ENCODE results near the gene CPA5.
"Not testable (repeated sequence)": the region's sequence is repeated elsewhere in the genome, so short reads cannot be mapped to it uniquely, and the experiment has no call there.

CPA5 gene

GRCh38 chr7:130358471-130358870, 13.9 kb downstream of the CPA5 start:
- no peak for DNase-seq (ENCODE audit: low spot score)

- no peak for DNase-seq (ENCODE audit: low spot score)
Measured at GRCh38 chr7:130359276-130359857, 14.8 kb downstream of the CPA5 start.

- no peak for DNase-seq (ENCODE audit: low spot score)
Measured at GRCh38 chr7:130360518-130360917, 15.9 kb downstream of the CPA5 start.

GRCh38 chr7:130361681-130362080, 17.1 kb downstream of the CPA5 start:
- DNase-seq (ENCODE audit: low spot score) = no peak

GRCh38 chr7:130362251-130362816, 17.7 kb downstream of the CPA5 start:
- DNase-seq (ENCODE audit: low spot score) = no peak

DNA sequence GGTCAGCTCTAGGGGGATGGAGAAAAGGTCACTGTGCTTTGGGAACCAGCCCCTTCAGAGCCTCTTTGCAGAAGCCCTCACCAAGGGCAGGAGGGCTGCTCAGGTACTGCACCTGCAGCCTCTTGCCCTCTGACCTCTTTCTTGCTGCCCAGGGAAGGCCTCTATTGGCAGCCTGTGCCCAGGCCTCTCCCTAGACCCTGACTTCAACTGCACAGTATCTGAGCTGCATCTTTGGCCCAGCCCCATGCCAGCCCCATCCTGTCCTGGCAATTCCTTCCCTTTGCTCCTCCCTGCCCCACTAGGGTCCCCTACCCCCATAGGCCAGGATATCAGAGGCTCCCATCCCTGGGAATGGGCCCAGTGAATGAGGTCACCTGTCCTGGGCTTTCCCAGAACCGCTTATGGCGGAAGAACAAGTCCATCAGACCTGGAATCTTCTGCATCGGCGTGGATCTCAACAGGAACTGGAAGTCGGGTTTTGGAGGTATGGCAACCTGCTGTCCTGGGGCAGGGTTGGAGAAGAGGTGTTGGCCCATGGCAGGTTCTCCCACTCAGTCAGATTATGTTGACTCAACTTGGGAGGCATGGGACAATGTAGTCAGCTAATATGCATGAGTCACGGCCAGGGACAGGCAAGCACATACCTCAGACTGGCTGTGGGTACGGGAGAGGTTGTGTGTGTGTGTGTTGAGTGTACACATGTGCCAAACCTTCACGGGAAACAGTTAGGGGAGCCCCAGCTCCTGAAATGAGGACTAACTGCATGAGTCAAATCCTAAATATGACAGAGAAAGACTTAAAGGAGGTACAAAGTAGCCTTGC, 18.6 kb downstream of the CPA5 start:
- DNase-seq (ENCODE audit: low spot score) = peak; percentile 90

- no peak for DNase-seq (ENCODE audit: low spot score)
Measured at GRCh38 chr7:130364451-130364850, 19.8 kb downstream of the CPA5 start.

- DNase-seq (ENCODE audit: low spot score) = no peak
Measured at GRCh38 chr7:130365088-130365487, 20.5 kb downstream of the CPA5 start.

GRCh38 chr7:130365511-130366441, 21.2 kb downstream of the CPA5 start:
- DNase-seq (ENCODE audit: low spot score) = peak; percentile 83

DNA sequence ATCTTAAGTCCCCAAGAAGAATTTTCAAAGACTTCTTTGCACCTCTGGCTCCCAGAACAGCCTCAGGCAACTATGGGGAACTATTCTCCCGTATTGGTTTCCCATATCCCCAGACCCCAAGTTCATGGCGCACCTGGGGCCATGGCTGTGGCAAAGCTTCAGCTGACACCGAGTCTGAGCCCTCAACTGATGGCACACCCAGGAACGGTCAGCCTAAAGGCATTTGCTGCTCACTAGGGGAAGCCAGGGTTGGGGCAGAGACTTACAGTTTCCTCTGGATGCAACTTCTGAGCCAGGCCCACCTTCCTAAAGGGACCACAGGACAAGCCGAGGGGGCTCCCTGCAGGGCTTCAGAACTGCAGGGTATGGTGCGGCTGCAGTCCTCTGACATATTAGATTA, 21.9 kb downstream of the CPA5 start:
- no peak for DNase-seq (ENCODE audit: low spot score)

DNA sequence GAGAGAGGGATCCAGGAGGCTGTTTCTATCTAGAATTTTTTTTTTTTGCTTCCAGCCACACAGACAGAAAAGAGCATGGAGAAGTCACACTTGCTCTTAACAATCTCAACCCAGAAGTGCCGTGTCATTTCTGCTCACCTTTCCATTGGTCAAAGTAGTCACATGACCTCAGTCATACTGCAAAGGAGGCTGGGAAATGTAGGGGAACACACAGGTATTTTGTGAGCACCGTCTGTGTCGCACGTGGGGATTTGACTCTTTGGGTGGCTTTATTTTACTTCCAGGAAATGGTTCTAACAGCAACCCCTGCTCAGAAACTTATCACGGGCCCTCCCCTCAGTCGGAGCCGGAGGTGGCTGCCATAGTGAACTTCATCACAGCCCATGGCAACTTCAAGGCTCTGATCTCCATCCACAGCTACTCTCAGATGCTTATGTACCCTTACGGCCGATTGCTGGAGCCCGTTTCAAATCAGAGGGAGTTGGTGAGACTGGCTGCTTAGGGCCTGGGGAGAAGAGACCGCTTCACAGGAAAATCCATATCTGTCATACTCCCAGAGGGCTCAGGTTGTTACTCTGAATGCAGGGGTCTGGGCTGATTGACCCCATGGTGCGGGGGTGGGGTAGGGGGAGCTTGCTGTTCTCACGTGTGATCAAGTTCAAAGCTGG, 22.6 kb downstream of the CPA5 start:
- DNase-seq (ENCODE audit: low spot score) = no peak

- DNase-seq (ENCODE audit: low spot score) = no peak
Measured at GRCh38 chr7:130367836-130368746, 23.5 kb downstream of the CPA5 start.

GRCh38 chr7:130369110-130369711, 24.6 kb downstream of the CPA5 start:
- DNase-seq (ENCODE audit: low spot score) = peak; percentile 70

GRCh38 chr7:130369831-130370550, 25.4 kb downstream of the CPA5 start:
- DNase-seq (ENCODE audit: low spot score) = no peak

- DNase-seq (ENCODE audit: low spot score) = peak; percentile 30
Measured at GRCh38 chr7:130371046-130371445, 26.4 kb downstream of the CPA5 start.

DNA sequence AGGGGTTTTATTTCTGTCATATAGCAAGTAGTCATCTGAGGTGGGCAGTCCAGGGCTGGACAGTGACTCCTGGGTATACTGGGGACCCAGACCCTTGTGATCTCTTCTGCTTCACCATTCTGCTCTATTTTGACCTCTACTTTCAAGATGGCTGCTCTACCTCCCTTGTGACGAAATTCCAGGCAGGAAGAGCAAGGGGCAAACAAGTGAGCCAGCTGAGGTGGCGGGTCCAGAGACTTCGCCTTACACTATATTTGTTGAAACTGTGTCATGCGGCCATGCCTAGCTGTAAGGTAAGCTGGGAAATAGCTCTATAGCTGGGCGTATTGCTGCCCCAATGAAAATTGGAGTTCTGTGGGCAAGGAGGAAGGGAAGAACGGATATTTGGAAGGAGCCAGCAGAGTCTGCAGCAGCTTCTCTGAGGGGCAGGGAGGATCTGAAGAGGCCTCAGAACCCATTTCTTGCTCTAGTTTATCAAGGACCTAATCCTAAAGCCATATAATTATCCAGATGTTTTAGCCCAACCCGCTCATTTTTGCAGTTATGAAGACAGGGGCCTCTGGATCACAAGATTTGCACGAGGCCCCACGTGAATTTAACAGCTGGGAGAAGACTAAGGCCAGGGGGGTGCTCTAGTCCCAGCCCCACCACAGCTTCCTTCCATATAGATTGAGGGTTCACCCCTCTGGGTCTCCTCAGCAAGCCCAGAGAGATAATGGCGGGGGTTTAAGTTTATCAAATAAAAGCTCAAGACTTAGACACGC, 28.0 kb downstream of the CPA5 start:
- DNase-seq (ENCODE audit: low spot score) = no peak

DNA sequence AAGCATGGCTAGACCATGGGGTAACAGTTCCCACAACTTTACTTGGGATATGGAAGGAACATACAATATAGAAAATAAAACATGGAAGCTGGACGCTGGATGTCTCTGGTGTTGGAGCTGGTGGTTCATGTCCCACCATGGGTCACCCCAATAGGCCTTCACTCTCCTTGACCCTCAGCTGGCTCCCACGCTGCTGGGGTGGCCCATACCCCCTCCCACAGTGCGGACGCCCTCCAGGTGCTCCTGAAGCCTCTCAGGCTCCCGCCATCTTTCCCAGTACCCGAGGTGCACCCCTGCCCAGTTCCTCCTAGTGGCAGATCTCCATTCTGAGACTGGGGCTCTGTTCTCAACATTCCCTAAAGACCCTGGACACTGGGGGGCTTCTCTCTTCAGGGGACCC, 29.9 kb downstream of the CPA5 start:
- DNase-seq (ENCODE audit: low spot score) = no peak

DNA sequence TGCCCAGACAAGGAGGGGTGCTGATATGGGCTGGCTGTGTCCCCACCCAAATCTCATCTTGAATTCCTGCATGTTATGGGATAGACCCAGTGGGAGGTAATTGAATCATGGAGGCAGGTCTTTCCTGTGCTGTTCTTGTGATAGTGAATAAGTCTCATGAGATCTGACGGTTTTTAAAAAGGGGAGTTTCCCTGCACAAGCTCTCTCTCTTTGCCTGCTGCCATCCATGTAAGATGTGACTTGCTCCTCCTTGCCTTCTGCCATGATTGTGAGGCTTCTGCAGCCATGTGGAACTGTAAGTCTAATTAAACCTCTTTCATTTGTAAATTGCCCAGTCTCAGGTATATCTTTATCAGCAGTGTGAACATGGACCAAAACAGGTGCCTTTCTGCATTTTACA, 31.8 kb downstream of the CPA5 start:
- not testable (repeated sequence) for DNase-seq (ENCODE audit: low spot score)

DNA sequence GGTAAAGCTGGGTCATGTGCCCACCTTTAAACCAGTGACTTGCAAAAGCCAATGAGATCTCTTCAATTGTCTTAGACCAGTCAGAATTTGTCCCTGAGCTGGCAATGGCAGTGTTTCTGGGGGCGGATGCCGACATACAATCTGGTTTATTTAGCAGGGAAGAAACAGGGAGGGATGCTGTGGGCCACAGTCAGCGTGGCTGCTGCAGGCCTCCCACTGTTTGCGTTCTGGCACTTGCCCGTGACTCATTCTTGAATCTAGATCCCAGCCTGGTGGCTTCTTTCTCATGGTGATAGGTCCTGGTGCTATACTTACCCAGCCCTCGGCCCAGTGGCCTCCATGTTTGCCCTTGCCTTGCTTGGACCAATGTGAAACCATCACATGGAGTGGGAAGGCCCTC, 32.6 kb downstream of the CPA5 start:
- no peak for DNase-seq (ENCODE audit: low spot score)

Data from AG08395 (cell line).